AG09309 (cell line): ENCODE data around the gene SLC19A2.
A peak's percentile ranks its signal among the peaks of the same experiment; 100 is the strongest.

Source experiments
- DNase-seq: peaks from one replicate; pipeline ENCODE4 v3.0.0-alpha.2; 2010; ENCODE audit warnings: low read depth
- H3K4me3 ChIP-seq: 2 replicates; pipeline ENCODE4 v1.5.1; 2011; ENCODE audit warnings: mild to moderate bottlenecking, low read depth, low read length, moderate library complexity; ENCODE audit not compliant: control insufficient read depth
- CTCF ChIP-seq: IDR thresholded peaks from 2 replicates; pipeline ENCODE4 v1.5.1; 2011; ENCODE audit warnings: mild to moderate bottlenecking, low read depth, low read length, inconsistent platforms; ENCODE audit not compliant: insufficient read depth, control insufficient read depth; ENCODE audit errors: missing control alignments

SLC19A2 gene

GRCh38 chr1:169466259-169467230, 19.2 kb downstream of the SLC19A2 start:
- peak; percentile 14 for DNase-seq
- H3K4me3 ChIP-seq, result no peak overlapping the region
- peak; percentile 39 for TF ChIP-seq CTCF

- TF ChIP-seq CTCF, result no peak
- no peak for DNase-seq
- H3K4me3 ChIP-seq, result no peak overlapping the region
Observed at GRCh38 chr1:169465281-169465680, 20.5 kb downstream of the SLC19A2 start.

- DNase-seq, result no peak
- no peak overlapping the region for H3K4me3 ChIP-seq
- no peak for TF ChIP-seq CTCF
Observed at GRCh38 chr1:169462385-169462784, 23.4 kb downstream of the SLC19A2 start.

GRCh38 chr1:169461390-169462000, 24.2 kb downstream of the SLC19A2 start:
- DNase-seq, result no peak
- no peak overlapping the region for H3K4me3 ChIP-seq
- TF ChIP-seq CTCF, result no peak

GRCh38 chr1:169460191-169460833, 25.4 kb downstream of the SLC19A2 start:
- peak overlapping the region; percentile 8 for H3K4me3 ChIP-seq
- no peak for DNase-seq
- no peak for TF ChIP-seq CTCF

- H3K4me3 ChIP-seq, result no peak overlapping the region
- TF ChIP-seq CTCF, result no peak
- no peak for DNase-seq
Observed at GRCh38 chr1:169457443-169457842, 28.3 kb downstream of the SLC19A2 start.
